ENCODE results near the gene DMC1. TPM values are rescaled to one million over a fixed set of nuclear protein-coding genes. Genes with fewer than 3 reads are reported as not detected.

Gene DMC1
- total and polyA plus RNA-seq, 9 of the 15 experiments (the other 6 are each of a cell fraction or from before 2014, with no cell fraction given), result 5.5 to 55.5 (median 9.8) TPM

DNA sequence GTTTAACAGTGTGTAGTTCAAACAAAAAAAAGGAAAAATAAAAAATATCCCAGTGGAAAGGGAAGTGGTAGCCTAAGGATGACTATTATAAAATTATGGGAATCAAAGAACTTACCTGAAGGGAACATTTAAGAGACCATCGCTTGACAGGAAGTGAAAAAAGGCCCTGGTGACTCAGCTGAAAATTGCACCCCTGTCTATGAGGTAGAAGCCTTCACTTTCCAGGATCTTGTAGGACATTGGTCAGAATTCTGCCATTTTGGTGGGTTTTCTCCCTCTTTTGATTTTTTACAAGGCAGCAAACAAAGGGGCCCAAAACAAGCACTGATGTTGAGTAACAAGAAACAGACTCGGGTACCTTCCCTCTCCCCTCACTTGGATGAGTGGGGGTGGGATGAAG, 79.5 kb downstream of the DMC1 start (continued):
- no peak for TF ChIP-seq PYGO2 (tag; IDR thresholded peaks at IDR 0.05)
- TF ChIP-seq, protein P1, sequence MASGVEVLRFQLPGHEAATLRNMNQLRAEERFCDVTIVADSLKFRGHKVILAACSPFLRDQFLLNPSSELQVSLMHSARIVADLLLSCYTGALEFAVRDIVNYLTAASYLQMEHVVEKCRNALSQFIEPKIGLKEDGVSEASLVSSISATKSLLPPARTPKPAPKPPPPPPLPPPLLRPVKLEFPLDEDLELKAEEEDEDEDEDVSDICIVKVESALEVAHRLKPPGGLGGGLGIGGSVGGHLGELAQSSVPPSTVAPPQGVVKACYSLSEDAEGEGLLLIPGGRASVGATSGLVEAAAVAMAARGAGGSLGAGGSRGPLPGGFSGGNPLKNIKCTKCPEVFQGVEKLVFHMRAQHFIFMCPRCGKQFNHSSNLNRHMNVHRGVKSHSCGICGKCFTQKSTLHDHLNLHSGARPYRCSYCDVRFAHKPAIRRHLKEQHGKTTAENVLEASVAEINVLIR (CRISPR knock-in tag; IDR thresholded peaks at IDR 0.05), result no peak
- TF ChIP-seq RBFOX2 (IDR thresholded peaks at IDR 0.05; ENCODE audit: low read depth, low read length), result peak; percentile 26; the same call in 1 of the 2 replicates
- no peak for TF ChIP-seq L3MBTL2 (IDR thresholded peaks at IDR 0.05)
- TF ChIP-seq GABPA (tag; conservative IDR thresholded peaks at IDR 0.05; ENCODE audit: low read depth), result no peak
- TF ChIP-seq JUN (IDR thresholded peaks at IDR 0.05; ENCODE audit: borderline replicate concordance, low read depth, low read length), result no peak
- no peak for TF ChIP-seq JUN (CRISPR knock-in tag; IDR thresholded peaks at IDR 0.05; ENCODE audit: borderline replicate concordance)
- TF ChIP-seq ZNF311 (CRISPR knock-in tag; IDR thresholded peaks at IDR 0.05), result no peak
- no peak for TF ChIP-seq KLF16 (IDR thresholded peaks at IDR 0.05)
- TF ChIP-seq POLR3A (IDR thresholded peaks at IDR 0.05; ENCODE audit: borderline replicate concordance, extremely low read depth, insufficient read depth, insufficient read length), result no peak
- TF ChIP-seq ERF (CRISPR knock-in tag; IDR thresholded peaks at IDR 0.05), result no peak
- TF ChIP-seq, protein P2, sequence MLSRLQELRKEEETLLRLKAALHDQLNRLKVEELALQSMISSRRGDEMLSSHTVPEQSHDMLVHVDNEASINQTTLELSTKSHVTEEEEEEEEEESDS (CRISPR knock-in tag; IDR thresholded peaks at IDR 0.05), result no peak
- peak; percentile 67 for TF ChIP-seq C11orf30 (IDR thresholded peaks at IDR 0.05; ENCODE audit: low read depth)
- TF ChIP-seq, protein P3, sequence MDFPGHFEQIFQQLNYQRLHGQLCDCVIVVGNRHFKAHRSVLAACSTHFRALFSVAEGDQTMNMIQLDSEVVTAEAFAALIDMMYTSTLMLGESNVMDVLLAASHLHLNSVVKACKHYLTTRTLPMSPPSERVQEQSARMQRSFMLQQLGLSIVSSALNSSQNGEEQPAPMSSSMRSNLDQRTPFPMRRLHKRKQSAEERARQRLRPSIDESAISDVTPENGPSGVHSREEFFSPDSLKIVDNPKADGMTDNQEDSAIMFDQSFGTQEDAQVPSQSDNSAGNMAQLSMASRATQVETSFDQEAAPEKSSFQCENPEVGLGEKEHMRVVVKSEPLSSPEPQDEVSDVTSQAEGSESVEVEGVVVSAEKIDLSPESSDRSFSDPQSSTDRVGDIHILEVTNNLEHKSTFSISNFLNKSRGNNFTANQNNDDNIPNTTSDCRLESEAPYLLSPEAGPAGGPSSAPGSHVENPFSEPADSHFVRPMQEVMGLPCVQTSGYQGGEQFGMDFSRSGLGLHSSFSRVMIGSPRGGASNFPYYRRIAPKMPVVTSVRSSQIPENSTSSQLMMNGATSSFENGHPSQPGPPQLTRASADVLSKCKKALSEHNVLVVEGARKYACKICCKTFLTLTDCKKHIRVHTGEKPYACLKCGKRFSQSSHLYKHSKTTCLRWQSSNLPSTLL (IDR thresholded peaks at IDR 0.05), result no peak
- TF ChIP-seq, protein P4, sequence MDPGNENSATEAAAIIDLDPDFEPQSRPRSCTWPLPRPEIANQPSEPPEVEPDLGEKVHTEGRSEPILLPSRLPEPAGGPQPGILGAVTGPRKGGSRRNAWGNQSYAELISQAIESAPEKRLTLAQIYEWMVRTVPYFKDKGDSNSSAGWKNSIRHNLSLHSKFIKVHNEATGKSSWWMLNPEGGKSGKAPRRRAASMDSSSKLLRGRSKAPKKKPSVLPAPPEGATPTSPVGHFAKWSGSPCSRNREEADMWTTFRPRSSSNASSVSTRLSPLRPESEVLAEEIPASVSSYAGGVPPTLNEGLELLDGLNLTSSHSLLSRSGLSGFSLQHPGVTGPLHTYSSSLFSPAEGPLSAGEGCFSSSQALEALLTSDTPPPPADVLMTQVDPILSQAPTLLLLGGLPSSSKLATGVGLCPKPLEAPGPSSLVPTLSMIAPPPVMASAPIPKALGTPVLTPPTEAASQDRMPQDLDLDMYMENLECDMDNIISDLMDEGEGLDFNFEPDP (CRISPR knock-in tag; IDR thresholded peaks at IDR 0.05), result no peak
- no peak for TF ChIP-seq ZNF197 (CRISPR knock-in tag; IDR thresholded peaks at IDR 0.05; ENCODE audit: low read depth)
- TF ChIP-seq POLR2B (IDR thresholded peaks at IDR 0.05; ENCODE audit: low read depth, partially characterized antibody), result peak; percentile 24
- no peak for TF ChIP-seq GTF2F1 (IDR thresholded peaks at IDR 0.05; ENCODE audit: low read depth, low read length)
- TF ChIP-seq ZNF316 (IDR thresholded peaks at IDR 0.05), result peak; percentile 65
- TF ChIP-seq HSF4 (CRISPR knock-in tag; IDR thresholded peaks at IDR 0.05; ENCODE audit: borderline replicate concordance), result no peak
- no peak for TF ChIP-seq ZNF217 (CRISPR knock-in tag; IDR thresholded peaks at IDR 0.05)
- no peak for TF ChIP-seq TRIM24 (IDR thresholded peaks at IDR 0.05)

All from K562 (cell line).